ENCODE measurements around the gene MIDN.
"Not testable (repeated sequence)": the region's sequence is repeated elsewhere in the genome, so short reads cannot be mapped to it uniquely, and the experiment has no call there.

Gene MIDN

DNA sequence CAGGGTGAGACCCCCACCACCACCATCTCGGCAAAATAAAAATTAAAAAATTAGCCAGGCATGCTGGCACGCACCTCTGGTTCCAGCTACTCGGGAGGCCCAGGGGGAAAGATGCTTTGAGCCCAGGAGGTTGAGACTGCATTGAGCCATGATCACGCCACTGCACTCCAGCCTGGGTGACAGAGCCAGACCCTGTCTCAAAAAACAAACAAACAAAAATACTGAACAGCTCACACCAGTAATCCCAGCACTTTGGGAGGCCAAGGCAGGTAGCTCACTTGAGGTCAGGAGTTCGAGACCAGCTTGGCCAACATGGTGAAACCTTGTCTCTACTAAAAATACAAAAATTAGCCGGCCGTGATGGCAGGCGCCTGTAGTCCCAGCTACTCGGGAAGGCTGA lies 57.0 kb downstream of the MIDN start:
- TF ChIP-seq, protein P1, sequence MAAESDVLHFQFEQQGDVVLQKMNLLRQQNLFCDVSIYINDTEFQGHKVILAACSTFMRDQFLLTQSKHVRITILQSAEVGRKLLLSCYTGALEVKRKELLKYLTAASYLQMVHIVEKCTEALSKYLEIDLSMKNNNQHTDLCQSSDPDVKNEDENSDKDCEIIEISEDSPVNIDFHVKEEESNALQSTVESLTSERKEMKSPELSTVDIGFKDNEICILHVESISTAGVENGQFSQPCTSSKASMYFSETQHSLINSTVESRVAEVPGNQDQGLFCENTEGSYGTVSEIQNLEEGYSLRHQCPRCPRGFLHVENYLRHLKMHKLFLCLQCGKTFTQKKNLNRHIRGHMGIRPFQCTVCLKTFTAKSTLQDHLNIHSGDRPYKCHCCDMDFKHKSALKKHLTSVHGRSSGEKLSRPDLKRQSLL (tag by site-specific recombination; IDR thresholded peaks at IDR 0.05) = peak; percentile 84
- TF ChIP-seq ZNF600 (tag by site-specific recombination; IDR thresholded peaks at IDR 0.05) (peak; percentile 81), GLIS1 (tag by site-specific recombination; IDR thresholded peaks at IDR 0.05) (peak; percentile 27; the same call in 1 of the 2 replicates)
- H3K4me3 ChIP-seq (ENCODE audit: low read depth, low read length); H3K9me3 ChIP-seq (ENCODE audit: control insufficient read depth, insufficient read depth, low read depth, low read length); H3K4me1 ChIP-seq (ENCODE audit: control insufficient read depth, insufficient read depth, low read length); H3K36me3 ChIP-seq (ENCODE audit: control insufficient read depth in 2 of 2, insufficient read depth in 1 of 2, low read length in 2 of 2); H3K27ac ChIP-seq (ENCODE audit: extremely low read depth, low read depth, low read length): not testable (repeated sequence)
- CTCF ChIA-PET = interaction anchor here (0.7 kb wide), 1 partner anchor 20 kb away, joined by 6 read pairs; the partner anchor contains the start of gene EFNA2
- POLR2A ChIA-PET = interaction anchor here (0.7 kb wide), 2 partner anchors 15 to 30 kb away, joined by 3 to 4 read pairs; no protein-coding TSS in a partner anchor

DNA sequence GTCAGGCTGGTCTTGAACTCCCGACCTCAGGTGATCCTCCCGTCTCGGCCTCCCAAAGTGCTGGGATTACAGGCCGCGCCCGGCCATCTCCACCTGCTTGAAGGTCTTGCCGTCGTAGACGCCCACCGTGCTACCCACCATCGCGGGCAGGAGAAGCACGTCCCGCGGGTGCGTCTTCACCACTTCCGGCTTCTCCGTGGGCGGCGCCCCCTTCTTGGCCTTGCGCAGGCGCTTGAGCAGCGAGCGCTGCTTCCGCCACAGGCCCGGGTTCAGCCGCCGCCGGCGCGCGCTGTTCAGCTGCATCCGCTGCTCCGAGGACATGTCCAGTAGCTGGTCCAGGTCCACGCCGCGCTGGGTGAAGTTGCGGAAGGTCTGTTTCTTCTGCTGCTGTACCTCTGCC lies 58.9 kb downstream of the MIDN start:
- no peaks in the 10 kb centered on the region for H3K36me3 ChIP-seq (ENCODE audit: control insufficient read depth in 2 of 2, insufficient read depth in 1 of 2, low read length in 2 of 2)
- H3K4me1 ChIP-seq (ENCODE audit: control insufficient read depth, insufficient read depth, low read length) = no peaks in the 10 kb centered on the region
- CTCF ChIA-PET = interaction anchor here (0.6 kb wide), 1 partner anchor 113 kb away, joined by 5 read pairs; no protein-coding TSS in a partner anchor
- no peaks in the 10 kb centered on the region for H3K9me3 ChIP-seq (ENCODE audit: control insufficient read depth, insufficient read depth, low read depth, low read length)
- no peak overlapping the region for H3K27ac ChIP-seq (ENCODE audit: extremely low read depth, low read depth, low read length)
- H3K4me3 ChIP-seq (ENCODE audit: low read depth, low read length) = no peak overlapping the region
- TF ChIP-seq, protein P2, sequence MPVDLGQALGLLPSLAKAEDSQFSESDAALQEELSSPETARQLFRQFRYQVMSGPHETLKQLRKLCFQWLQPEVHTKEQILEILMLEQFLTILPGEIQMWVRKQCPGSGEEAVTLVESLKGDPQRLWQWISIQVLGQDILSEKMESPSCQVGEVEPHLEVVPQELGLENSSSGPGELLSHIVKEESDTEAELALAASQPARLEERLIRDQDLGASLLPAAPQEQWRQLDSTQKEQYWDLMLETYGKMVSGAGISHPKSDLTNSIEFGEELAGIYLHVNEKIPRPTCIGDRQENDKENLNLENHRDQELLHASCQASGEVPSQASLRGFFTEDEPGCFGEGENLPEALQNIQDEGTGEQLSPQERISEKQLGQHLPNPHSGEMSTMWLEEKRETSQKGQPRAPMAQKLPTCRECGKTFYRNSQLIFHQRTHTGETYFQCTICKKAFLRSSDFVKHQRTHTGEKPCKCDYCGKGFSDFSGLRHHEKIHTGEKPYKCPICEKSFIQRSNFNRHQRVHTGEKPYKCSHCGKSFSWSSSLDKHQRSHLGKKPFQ (tag by site-specific recombination; IDR thresholded peaks at IDR 0.05) = no peak
- TF ChIP-seq ZNF266 (tag by site-specific recombination; IDR thresholded peaks at IDR 0.05; ENCODE audit: low read depth) (no peak), ZNF510 (tag by site-specific recombination; IDR thresholded peaks at IDR 0.05; ENCODE audit: insufficient replicate concordance) (no peak), REPIN1 (tag by site-specific recombination; IDR thresholded peaks at IDR 0.05; ENCODE audit: low read depth) (no peak), ZBTB7A (tag by site-specific recombination; IDR thresholded peaks at IDR 0.05; ENCODE audit: low read depth) (no peak), ZNF394 (tag by site-specific recombination; IDR thresholded peaks at IDR 0.05; ENCODE audit: borderline replicate concordance) (no peak), KLF10 (tag by site-specific recombination; IDR thresholded peaks at IDR 0.05) (no peak), GLIS1 (tag by site-specific recombination; IDR thresholded peaks at IDR 0.05) (no peak), ZFP3 (tag by site-specific recombination; IDR thresholded peaks at IDR 0.05; ENCODE audit: low read depth) (no peak), MZF1 (tag by site-specific recombination; IDR thresholded peaks at IDR 0.05; ENCODE audit: borderline replicate concordance) (no peak), ZNF530 (tag by site-specific recombination; IDR thresholded peaks at IDR 0.05; ENCODE audit: low read depth) (no peak)
- POLR2A ChIA-PET = interaction anchor here (0.6 kb wide), 1 partner anchor 38 kb away, joined by 3 read pairs; no protein-coding TSS in a partner anchor

DNA sequence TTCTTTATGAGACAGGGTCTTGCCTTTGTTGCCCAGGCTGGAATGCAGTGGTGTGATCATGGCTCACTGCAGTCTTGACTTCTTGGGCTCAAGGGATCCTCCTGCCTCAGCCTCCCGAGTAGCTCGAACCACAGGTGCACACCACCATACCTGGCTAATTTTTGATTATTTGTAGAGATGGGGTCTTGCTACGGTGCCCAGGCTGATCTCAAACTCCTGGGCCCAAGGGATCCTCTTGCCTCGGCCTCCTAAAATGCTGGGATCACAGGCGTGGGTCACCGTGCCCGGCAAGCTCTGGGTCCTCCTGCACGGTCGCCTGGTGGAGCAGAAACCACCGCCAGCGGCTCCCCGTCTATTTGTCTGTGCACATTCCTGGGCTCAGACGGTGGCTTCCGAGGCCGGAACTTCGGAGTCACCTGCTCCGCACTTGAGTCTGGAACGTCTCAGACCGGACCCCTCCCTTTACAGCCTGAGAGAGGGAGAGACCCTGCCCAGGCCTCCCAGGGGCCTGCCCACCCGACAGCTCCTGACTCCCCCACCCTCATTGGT lies 59.4 kb downstream of the MIDN start:
- no peaks in the 10 kb centered on the region for H3K4me1 ChIP-seq (ENCODE audit: control insufficient read depth, insufficient read depth, low read length)
- H3K4me3 ChIP-seq (ENCODE audit: low read depth, low read length) = no peak overlapping the region
- no peak overlapping the region for H3K27ac ChIP-seq (ENCODE audit: extremely low read depth, low read depth, low read length)
- POLR2A ChIA-PET = interaction anchor here (1.8 kb wide), 1 partner anchor 39 kb away, joined by 6 read pairs; the partner anchor contains the start of gene CIRBP
- no peaks in the 10 kb centered on the region for H3K9me3 ChIP-seq (ENCODE audit: control insufficient read depth, insufficient read depth, low read depth, low read length)
- TF ChIP-seq, protein P3, sequence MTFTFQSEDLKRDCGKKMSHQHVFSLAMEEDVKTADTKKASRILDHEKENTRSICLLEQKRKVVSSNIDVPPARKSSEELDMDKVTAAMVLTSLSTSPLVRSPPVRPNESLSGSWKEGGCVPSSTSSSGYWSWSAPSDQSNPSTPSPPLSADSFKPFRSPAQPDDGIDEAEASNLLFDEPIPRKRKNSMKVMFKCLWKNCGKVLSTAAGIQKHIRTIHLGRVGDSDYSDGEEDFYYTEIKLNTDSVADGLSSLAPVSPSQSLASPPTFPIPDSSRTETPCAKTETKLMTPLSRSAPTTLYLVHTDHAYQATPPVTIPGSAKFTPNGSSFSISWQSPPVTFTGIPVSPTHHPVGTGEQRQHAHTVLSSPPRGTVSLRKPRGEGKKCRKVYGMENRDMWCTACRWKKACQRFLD (tag by site-specific recombination; IDR thresholded peaks at IDR 0.05) = no peak
- TF ChIP-seq TCF7L2 (IDR thresholded peaks at IDR 0.05; ENCODE audit: borderline replicate concordance, low read depth, low read length) (no peak), ZNF121 (tag by site-specific recombination; IDR thresholded peaks at IDR 0.05) (peak; percentile 69; the same call in 1 of the 2 replicates)
- H3K36me3 ChIP-seq (ENCODE audit: control insufficient read depth in 2 of 2, insufficient read depth in 1 of 2, low read length in 2 of 2) = no peaks in the 10 kb centered on the region
- CTCF ChIA-PET = interaction anchor here (0.6 kb wide), 1 partner anchor 114 kb away, joined by 5 read pairs; no protein-coding TSS in a partner anchor
